Right kidney (tissue), 1 donor: ENCODE results near the gene RBM20.

ENCODE experiments used
- DNase-seq: peaks from one replicate; pipeline ENCODE4 v3.0.0-alpha.2; 2016

RBM20 gene

DNA sequence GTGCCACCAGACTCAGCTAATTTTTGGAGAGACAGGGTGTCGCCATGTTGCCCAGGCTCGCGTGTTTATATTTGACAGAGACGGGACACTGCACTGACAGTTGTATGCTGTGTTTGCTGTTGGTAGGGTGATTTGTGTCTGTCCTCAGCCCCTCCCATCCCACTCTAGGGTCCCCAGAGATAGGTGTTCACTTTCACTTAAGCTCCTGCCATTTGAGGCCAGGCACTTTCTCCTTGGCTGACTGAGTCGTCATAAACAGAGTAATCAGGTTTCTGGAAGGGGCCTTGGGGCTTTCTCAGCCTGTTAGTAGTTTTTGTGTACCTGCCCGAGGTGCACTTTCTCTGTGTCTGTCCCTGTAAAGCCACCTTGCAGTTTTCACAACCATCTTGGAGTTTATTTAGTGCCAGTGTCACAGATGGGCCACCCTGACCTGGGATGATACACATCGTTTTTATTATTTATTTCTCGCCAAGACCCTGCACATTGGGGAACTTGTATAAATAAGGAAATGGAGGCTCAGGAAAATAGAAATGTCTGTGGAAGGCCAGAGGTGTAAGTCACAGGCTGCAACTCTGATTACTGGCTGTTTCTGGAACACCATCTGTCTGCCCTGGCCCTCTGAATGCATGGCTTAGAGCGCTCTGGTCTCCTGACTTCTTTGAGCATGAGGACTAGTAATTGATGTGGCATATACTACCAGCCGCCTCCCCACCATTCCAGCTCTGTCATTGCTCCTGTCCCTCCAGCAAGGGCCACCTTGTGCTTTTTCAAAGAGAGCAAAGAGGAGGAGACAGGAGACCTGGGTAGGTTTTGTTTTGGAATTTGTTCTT is 145.7 kb downstream of the RBM20 start:
- no peak for DNase-seq

DNA sequence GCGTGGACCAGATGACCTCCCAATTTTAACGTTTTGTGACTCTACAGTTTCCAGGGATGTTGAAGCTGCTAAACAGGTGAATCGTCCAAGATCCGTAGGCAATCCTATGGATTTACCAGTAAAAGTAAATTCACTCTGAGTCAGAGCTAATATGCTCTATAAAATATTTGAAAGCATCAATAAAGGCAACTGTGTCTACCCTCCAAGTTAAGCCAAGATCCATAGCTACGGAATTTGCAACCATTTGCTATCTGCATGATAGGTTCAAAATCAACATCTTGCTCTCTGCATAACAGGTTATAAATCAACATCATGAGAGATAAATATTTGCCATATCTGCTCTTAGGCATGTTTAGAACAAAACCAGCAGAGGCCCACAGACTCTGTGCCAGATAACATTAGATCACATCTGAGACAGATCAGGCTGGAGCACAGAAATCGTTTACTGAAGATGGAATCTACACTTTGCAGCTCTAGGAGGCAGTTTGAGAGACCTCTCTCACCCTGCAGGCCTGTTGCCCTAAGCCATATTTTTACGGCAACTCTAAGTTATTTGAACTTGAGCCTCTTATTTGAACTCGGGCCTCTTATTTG is 146.9 kb downstream of the RBM20 start:
- no peak for DNase-seq

DNA sequence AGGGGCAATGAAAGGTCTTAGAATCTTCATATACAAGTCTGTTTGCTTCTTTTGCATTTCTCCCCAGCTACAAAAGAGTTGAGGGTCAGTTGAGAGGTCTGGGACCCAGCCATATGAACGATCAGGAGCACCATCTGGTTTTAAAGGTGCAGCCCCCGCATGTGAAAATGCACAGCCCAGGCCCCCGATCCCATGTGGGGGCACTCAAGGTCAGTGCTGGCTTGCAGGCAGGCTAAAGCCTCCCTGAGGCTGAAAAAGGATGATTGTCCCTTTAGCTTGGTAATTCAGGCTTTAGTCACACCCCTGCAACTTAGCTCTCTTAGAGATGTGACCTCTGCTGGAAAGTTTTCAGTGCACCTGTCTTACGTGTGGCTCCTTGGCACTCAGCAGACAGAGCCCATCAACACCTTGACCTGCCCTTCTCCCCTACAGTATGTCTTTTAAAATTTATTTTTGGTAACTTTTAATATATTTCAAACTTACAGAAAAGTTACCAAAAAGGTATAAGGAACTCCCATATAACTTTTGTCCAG is 147.5 kb downstream of the RBM20 start:
- no peak for DNase-seq

DNA sequence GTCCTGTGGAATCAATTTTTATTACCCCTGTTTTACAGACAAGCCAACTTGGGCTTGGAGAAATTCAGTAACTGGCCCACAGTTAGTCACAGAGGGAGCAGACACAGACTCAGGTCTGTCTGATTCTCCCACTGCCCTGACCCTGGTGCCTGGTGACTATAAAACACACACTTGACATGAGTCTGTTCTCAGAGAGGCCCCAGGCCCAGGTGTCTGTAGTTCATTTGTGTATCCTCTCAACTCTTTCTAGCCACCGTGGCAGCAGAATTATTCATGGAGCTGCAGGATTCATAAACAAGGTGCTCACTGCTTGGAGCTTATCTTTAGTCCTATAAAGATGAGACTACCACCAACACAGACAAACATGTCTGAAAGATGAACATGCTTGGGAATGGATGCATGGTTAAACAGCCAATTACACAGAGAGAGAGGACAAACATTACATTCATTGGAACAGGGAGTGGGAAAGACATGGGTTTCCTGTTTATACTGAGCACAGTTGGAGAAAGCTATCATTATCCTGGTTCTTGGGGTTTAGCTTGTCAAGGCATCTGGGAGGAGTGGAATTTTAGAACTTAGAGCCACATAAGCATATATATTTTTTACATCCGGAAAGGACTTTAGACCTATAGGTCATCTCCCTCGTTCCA is 148.5 kb downstream of the RBM20 start:
- no peak for DNase-seq

DNA sequence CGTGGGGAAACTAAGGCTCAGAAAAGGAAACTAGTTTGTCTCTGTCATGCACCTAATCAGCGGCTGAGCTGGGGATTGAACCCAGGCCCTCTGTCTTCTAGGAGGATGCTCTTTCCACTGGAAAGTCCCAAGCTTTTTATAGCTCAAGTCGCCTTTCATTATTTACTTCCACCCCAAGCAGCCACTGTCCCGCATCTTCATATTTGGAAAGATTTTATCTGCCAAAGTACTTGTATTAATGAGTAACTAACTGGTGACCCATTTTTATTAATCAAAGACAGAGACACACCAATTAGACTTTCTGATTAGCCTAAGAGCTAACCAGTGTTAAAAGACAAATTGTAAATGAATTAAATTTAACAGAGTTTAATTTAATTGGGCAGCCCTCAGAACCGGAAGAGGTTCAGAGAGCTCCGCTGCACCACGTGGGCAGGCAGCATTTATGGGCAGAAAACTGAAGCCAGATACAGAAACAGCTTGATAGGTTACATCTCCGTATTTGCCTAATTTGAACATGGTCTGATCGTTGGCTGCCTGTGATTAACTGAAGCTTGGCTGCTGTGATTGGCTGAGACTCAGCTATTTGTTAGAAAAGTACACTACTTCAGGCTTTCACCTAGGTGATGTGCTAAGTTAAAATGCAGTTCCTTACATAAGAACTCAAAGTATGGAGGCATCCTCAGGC is 149.1 kb downstream of the RBM20 start:
- DNase-seq = no peak

DNA sequence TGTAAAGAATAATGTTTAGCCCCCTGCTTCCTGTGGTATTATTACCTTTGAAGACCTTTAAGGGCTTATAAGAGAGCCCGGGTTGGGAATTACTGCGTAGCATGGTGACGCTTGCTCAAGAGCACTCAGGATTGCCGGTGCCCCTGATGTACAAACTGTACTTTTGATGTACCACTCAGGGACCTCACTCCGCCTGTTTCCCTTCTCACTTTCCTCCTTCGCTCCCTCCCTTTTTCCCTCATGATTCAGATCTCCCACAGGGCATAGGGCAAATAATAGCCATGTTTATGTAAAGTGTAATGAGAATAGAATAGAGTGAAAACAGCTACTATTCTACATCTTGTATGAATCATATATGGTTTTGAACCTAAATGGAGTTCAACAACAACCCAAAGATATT is 149.8 kb downstream of the RBM20 start:
- DNase-seq = no peak

DNA sequence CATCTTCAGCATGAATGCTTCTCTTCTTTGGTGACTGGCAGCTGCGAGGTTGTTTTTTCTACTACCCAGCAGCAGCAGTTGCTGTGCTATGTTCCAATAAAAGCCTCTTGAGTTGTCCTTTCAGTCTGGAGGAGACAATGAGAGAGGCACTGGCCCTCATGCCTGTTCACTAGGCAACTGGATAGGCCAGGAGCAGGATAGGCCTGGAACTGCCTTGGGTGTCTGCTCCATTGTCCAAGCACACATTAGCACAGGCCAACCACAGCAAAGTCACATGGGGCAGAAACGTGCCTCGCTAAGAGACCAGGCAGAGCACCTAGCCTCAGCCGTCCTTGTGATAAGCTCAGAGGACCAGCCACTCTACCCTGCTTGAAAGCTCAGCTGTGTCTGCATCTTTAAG is 150.7 kb downstream of the RBM20 start:
- no peak for DNase-seq

DNA sequence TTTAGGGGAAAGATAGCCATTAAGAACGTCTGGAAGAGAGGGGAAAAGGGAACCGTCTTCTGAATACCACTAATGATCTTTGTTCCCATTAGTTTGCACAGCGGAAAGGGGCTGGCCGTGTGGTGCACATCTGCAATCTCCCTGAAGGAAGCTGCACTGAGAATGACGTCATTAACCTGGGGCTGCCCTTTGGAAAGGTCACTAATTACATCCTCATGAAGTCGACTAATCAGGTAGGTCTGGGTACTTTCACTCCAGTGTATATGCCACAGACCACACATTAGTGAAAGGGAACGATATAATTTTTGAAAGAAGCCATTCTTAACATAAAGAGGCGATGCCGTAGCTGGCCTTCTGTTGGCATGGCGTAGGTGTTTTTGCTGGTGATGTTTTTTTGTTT is 153.3 kb downstream of the RBM20 start:
- DNase-seq = no peak

DNA sequence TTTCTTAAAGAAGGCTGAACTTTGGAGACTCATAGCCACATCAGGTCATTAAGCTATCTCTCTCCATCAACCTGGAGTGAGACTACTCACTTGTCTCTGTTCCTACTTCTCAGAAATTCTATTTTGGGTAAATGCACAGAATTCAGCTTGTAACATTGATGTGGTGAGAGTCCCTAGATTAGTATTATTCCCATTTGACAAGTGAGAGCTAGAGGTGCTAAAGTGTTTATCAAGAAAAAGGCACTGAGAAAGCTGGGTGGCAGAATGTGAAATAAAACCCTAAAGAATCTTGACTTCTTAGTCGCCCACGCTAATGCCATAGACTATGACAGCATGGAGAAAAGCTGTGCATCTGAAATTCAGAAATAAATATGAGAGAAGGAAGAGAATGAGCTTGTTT is 154.2 kb downstream of the RBM20 start:
- no peak for DNase-seq

DNA sequence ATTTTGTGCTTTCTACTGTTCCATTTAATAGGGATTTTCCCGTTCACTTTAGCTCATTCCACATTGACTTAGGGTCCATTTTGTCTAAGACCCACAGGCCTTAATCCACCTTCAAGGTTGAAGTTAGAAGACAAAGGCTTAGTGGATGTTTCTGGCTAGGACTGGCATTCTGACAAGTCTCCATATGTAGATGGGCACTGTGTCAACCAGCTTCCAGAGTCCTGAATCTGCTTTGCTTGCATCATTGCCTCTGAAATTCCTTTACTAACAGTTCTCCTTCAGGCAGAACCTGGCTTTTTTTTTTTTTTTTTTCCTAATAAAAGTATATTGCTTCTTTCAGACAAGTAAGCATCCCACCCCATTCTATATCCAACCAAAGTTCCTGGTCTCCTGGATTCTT is 158.0 kb downstream of the RBM20 start:
- DNase-seq = no peak

DNA sequence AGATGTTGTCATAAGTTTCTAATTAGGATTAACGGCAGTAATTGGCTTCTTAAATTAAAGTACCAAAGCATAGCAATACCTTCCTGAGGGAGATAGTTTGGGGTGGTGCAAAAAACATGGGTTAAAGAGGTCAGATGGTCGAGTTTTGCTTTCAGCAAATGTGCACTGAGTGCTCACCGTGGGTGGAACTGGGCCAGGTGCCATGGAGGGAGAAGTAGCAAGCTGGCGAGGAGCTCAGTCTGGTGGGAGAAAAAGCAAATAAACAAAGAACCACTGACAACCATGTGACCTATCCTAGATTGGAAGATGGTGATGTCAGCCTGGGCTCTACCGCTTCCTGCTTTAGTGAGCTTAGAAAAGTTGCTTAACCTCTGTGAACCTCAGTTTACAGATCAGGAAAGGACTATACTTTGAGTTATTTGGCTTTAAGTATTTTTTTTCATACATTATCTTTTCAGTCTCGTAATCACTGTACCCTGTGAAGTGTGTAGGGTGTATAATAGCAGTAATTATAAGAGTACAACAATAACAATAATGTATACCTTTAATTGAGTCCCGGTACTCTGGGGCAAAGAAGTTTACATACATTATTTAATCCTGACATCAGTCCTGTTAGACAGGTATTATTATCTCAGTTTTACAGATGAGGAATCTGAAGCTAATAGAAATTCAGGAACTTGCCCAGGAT is 158.6 kb downstream of the RBM20 start:
- no peak for DNase-seq

DNA sequence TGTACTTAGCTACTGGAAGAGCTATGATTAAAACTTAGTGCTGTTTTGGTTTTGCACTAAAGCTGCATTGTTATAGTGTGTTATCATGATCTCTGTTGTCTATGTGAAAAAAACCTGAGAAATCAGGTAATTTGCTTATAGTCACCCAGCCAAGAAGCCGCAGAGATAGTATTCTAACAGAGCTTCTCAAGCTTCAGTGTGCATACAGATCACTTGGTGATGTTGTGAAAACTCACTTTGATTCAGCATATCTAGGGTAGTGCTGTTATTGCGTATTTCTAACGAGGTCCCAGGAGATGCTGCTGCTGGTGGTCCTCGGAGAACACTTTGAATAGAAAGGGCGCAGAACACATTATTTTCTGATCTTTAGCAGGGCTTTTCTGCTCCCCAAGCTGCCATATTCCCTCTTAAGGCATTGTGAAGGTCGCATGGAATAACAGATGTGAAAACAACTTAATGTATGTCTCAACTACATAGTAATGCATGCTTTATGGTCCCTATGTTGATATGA is 159.2 kb downstream of the RBM20 start:
- no peak for DNase-seq

DNA sequence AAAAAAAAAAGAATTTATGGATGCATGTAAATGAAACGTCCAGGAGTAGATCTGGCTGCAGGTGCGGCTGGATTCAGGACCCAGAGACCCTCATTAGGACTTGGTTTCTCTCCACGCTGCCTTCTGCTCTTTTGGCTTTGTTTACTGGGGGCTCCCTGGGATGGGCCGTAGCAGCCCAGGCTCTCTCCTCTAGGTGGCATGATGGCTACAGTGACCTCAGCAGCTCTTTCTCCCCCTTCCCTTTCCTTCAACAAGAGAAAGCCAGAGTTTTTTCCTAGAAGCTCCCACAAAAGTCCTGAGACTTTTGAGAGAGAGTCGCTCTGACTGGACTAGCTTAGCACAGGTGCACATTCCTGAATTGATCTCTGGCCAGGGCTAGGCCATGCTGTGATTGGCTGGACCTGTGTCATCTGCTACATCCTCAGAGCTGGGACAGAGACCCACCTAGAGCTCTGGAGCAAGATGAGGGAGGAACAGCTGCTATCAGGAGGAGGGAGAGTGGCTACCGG is 159.7 kb downstream of the RBM20 start:
- peak; percentile 47 for DNase-seq

DNA sequence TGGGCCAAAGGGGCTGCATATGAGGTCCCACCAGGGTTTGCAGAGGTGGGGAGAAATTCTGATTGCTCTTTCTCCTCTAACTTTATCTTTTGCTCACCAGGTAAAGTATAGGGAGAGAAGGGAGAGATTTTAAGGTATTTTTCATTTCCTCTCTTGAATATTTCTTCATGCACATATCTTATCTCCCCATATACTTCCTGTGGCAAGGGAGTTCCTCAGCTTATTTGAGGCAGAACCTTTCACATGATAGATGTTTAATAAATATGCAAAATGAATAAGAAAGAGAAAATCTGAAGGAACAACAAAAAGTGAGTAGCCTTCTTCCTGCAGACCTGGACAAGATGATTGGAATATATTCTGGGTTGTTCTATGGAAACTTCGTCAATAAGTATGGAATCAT is 160.2 kb downstream of the RBM20 start:
- no peak for DNase-seq

DNA sequence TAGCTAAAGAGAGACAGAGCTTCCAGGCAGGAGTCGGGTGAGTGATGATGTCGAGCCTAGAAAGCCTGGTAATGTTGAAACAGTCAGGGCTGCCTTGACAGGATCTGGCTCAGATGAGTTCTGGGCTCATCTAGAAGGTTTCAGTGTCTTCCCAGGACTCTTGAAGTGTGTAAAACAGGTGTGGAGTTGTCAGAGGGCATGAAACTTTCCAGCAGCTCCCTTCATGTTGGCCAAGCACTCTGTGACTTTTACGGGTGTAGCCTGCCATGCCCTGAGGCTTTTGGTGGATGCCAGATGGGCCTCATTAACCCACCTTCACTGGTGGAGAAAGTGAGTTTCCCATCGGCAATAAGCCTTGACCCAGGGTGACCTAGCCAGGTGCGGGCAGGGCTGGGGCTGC is 161.2 kb downstream of the RBM20 start:
- DNase-seq = no peak

DNA sequence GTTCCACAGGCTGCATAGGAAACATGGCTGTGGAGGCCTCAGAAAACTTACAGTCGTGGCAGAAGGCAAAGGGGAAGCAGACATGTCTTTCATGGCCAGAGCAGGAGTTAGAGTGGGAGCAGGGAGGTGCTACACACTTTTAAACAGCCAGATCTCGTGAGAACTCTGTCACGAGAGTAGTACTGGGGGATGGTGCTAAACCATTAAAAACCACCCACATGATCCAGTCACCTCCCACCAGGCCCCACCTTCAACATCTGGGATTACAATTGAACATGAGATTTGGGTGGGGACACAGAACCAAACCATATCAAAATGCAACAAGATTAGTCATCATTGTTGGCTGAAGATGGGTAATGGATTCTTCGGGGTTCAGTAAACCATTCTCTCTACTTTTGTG is 162.2 kb downstream of the RBM20 start:
- DNase-seq = no peak

DNA sequence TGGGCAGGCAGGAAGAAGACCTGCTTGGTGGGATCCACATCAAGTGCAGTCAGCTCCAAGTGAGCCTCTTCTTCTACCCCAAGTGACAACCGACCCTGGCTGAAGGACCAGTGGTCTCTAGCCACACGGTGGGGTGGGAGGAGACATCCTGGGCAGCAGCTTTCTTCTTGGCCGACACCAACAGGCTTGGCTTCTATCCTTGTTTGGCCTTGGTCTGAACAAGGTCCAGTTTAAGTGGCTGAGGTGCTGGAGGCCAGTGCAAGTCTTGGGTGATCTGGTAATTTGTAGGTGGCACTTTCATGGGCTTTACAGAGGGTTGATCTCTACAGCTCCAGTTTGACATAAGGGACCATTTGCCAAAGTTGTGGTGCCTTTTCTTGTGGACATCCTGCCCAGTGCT is 164.0 kb downstream of the RBM20 start:
- no peak for DNase-seq

DNA sequence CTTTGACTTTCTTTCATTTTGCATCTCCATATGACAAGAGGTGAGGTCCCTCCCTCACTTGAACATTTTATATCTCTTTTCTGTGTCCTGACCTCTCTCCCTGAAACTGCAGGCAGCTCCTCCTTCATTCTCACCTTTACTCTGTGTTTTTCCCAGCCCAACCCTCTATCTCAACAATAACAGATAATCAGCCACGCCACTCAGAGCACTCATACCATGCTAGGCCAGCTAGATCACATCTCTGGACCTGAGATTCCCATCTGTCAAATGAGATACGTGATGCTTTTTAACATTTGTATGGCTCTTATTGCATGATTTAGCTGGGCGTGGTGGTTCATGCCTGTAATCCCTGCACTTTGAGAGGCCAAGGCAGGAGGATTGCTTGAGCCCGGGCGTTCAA is 164.5 kb downstream of the RBM20 start:
- no peak for DNase-seq

DNA sequence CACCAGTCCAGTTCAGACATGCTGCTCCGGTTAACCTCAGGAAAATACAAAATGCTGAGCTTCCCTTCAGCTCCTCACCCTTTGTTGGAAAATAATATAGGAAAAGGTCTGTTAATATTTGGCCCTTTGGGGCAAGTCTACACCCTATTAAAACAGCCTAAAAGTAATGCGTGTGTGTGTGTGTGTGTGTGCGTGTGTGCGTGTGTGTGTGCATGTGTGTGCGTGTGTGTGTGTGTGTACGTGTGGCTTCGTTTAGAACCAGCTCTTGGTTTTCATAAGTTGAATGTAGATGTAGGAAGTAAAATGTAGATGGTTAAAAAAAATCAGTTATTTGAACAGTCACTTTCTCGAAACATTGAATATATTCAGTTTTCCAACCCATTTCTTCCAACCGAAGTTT is 166.5 kb downstream of the RBM20 start:
- DNase-seq = no peak

DNA sequence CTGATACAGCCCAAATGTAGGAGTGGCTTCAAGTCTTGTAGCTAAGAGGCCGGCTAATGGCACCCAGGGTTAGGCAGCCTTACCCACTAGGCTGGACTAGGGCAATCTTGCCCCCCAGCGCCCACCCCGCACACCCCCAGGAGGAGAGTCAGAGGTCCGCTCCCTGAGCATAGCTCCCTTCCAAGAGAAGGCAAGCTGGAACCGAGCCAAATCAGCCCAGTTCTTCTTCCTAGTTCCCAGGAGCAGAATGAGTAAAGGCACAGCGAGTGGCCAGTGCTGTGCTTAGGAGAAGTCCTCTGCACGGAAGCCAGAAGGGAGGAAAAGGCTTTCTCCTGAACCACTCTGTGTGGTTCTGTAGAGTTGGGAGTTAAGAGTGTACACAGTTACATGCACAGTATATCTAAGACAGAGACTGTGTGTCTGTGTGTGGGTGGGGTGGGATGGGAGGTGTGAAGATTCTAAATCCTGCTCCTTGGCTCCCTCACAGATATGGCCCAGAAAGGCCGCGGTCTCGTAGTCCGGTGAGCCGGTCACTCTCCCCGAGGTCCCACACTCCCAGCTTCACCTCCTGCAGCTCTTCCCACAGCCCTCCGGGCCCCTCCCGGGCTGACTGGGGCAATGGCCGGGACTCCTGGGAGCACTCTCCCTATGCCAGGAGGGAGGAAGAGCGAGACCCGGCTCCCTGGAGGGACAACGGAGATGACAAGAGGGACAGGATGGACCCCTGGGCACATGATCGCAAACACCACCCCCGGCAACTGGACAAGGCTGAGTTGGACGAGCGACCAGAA is 167.8 kb downstream of the RBM20 start:
- no peak for DNase-seq

DNA sequence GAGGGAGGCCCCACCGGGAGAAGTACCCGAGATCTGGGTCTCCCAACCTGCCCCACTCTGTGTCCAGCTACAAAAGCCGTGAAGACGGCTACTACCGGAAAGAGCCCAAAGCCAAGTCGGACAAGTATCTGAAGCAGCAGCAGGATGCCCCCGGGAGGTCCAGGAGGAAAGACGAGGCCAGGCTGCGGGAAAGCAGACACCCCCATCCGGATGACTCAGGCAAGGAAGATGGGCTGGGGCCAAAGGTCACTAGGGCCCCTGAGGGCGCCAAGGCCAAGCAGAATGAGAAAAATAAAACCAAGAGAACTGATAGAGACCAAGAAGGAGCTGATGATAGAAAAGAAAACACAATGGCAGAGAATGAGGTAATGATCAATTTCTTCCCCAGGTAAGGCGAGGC is 168.4 kb downstream of the RBM20 start:
- no peak for DNase-seq
